Keratinocyte (primary cell): ENCODE results near the gene KCNC4.

Experiments
- CTCF ChIP-seq, 3 experiments: IDR thresholded peaks in 1 of 3; conservative IDR thresholded peaks in 1 of 3; optimal IDR thresholded peaks in 1 of 3; 2 replicates in 2 of 3; 3 replicates in 1 of 3; pipeline versions ENCODE3 to v1.5.1; 2011; ENCODE audit warnings: low read length in 3 of 3, mild to moderate bottlenecking in 3 of 3, moderate library complexity in 2 of 3, control low read depth in 1 of 3, inconsistent platforms in 1 of 3; ENCODE audit not compliant: insufficient read depth in 2 of 3; ENCODE audit errors: extremely low read depth in 1 of 3
- EZH2 ChIP-seq: IDR thresholded peaks from one replicate; pipeline ENCODE4 v1.6.1; 2012; ENCODE audit warnings: inconsistent platforms, mild to moderate bottlenecking, low read length, moderate library complexity

GRCh38 chr1:110228869-110229268 is 18.8 kb downstream of the KCNC4 start:
- TF ChIP-seq CTCF (optimal IDR thresholded peaks at IDR 0.05 in 1 of 3, IDR thresholded peaks at IDR 0.05 in 1 of 3, conservative IDR thresholded peaks at IDR 0.05 in 1 of 3; ENCODE audit: extremely low read depth in 1 of 3, insufficient read depth in 2 of 3, low read length in 3 of 3) (no peak), EZH2 (no peak)
